H9 (cell line): ENCODE data around the gene GJE1. TPM values are rescaled to one million over a fixed set of nuclear protein-coding genes. Genes with fewer than 3 reads are reported as not detected.

Experiments used
- DNase-seq: peaks from one replicate; pipeline ENCODE4 v3.0.0-alpha.2; 2017
- H2AFZ ChIP-seq: one replicate; pipeline ENCODE4 v1.6.1; 2013; ENCODE audit warnings: mild to moderate bottlenecking, low read length, control low read depth, moderate library complexity
- H2AK5ac ChIP-seq: 2 replicates; pipeline ENCODE4 v1.6.1; 2013; ENCODE audit warnings: low read length, control low read depth, mixed read lengths; ENCODE audit not compliant: insufficient read length
- H2BK120ac ChIP-seq: one replicate; pipeline ENCODE4 v1.6.1; 2013; ENCODE audit warnings: low read depth, mild to moderate bottlenecking, low read length, control low read depth, inconsistent platforms; ENCODE audit not compliant: poor library complexity, severe bottlenecking
- H2BK12ac ChIP-seq: 2 replicates; pipeline ENCODE4 v1.6.1; 2013; ENCODE audit warnings: low read length, control low read depth, mixed read lengths, low read depth; ENCODE audit not compliant: insufficient read length
- H2BK15ac ChIP-seq: 2 replicates; pipeline ENCODE4 v1.6.1; 2013; ENCODE audit warnings: low read depth, low read length, control low read depth
- H2BK20ac ChIP-seq: one replicate; pipeline ENCODE4 v1.6.1; 2013; ENCODE audit warnings: low read depth, mild to moderate bottlenecking, low read length, control low read depth, inconsistent platforms; ENCODE audit not compliant: poor library complexity, severe bottlenecking
- H2BK5ac ChIP-seq: 2 replicates; pipeline ENCODE4 v1.6.1; 2013; ENCODE audit warnings: low read length, control low read depth, mixed read lengths; ENCODE audit not compliant: insufficient read length
- H3K14ac ChIP-seq: 2 replicates; pipeline ENCODE4 v1.6.1; 2013; ENCODE audit warnings: low read length, control low read depth; ENCODE audit not compliant: insufficient read depth
- H3K18ac ChIP-seq: 2 replicates; pipeline ENCODE4 v1.6.1; 2013; ENCODE audit warnings: low read depth, mild to moderate bottlenecking, mixed read lengths, low read length, control low read depth; ENCODE audit not compliant: insufficient read length
- H3K23ac ChIP-seq: 2 replicates; pipeline ENCODE4 v1.6.1; 2013; ENCODE audit warnings: low read length, control low read depth, mixed read lengths, low read depth; ENCODE audit not compliant: insufficient read length
- H3K23me2 ChIP-seq: 2 replicates; pipeline ENCODE4 v1.6.1; 2013; ENCODE audit warnings: low read depth, mild to moderate bottlenecking, mixed read lengths, low read length, control low read depth; ENCODE audit not compliant: insufficient read length, poor library complexity, severe bottlenecking
- H3K27ac ChIP-seq: 2 replicates; pipeline ENCODE4 v1.5.1; 2013; ENCODE audit warnings: low read length, control low read depth, mixed read lengths, low read depth; ENCODE audit not compliant: insufficient read length
- H3K27me3 ChIP-seq: 2 replicates; pipeline ENCODE4 v1.6.1; 2013; ENCODE audit warnings: low read length, control low read depth, inconsistent platforms; ENCODE audit not compliant: insufficient read depth
- H3K4ac ChIP-seq: 2 replicates; pipeline ENCODE4 v1.6.1; 2013; ENCODE audit warnings: low read depth, mild to moderate bottlenecking, control low read depth, inconsistent platforms, low read length, moderate library complexity
- H3K4me1 ChIP-seq: 2 replicates; pipeline ENCODE4 v1.6.1; 2013; ENCODE audit warnings: low read length, control low read depth, inconsistent platforms; ENCODE audit not compliant: insufficient read depth
- H3K4me2 ChIP-seq: 2 replicates; pipeline ENCODE4 v1.6.1; 2013; ENCODE audit warnings: low read length, control low read depth, mixed read lengths; ENCODE audit not compliant: insufficient read length, insufficient read depth
- H3K56ac ChIP-seq: 2 replicates; pipeline ENCODE4 v1.6.1; 2013; ENCODE audit warnings: low read depth, mild to moderate bottlenecking, mixed read lengths, low read length, control low read depth; ENCODE audit not compliant: insufficient read length
- H3K79me1 ChIP-seq: 2 replicates; pipeline ENCODE4 v1.6.1; 2013; ENCODE audit warnings: low read depth, mild to moderate bottlenecking, moderate library complexity, low read length, control low read depth, inconsistent platforms; ENCODE audit not compliant: insufficient read depth, poor library complexity, severe bottlenecking
- H3K79me2 ChIP-seq: 2 replicates; pipeline ENCODE4 v1.6.1; 2013; ENCODE audit warnings: low read length, control low read depth, inconsistent platforms; ENCODE audit not compliant: insufficient read depth
- H3K9ac ChIP-seq: 2 replicates; pipeline ENCODE4 v1.6.1; 2013; ENCODE audit warnings: low read length, control low read depth, mixed read lengths; ENCODE audit not compliant: insufficient read length; ENCODE audit errors: extremely low read depth
- H3K9me3 ChIP-seq: one replicate; pipeline ENCODE4 v1.6.1; 2013; ENCODE audit warnings: low read depth, low read length, inconsistent platforms; ENCODE audit not compliant: control insufficient read depth
- H3T11ph ChIP-seq: one replicate; pipeline ENCODE4 v1.6.1; 2013; ENCODE audit warnings: mild to moderate bottlenecking, low read length, control low read depth, inconsistent platforms
- H4K20me1 ChIP-seq: one replicate; pipeline ENCODE4 v1.6.1; 2013; ENCODE audit not compliant: control insufficient read depth, insufficient read length, insufficient read depth
- H4K5ac ChIP-seq: 2 replicates; pipeline ENCODE4 v1.6.1; 2013; ENCODE audit warnings: low read depth, mild to moderate bottlenecking, mixed read lengths, low read length, control low read depth; ENCODE audit not compliant: insufficient read length
- H4K8ac ChIP-seq: replicated peaks from 2 replicates; pipeline ENCODE4 v1.6.1; 2013; ENCODE audit warnings: low read length, control low read depth, mixed read lengths, low read depth; ENCODE audit not compliant: insufficient read length
- H4K91ac ChIP-seq: 2 replicates; pipeline ENCODE4 v1.6.1; 2013; ENCODE audit warnings: low read depth, mild to moderate bottlenecking, moderate library complexity, mixed read lengths, low read length, control low read depth; ENCODE audit not compliant: insufficient read length
- H3K27ac Mint-ChIP-seq, 3 experiments: 2 replicates in 2 of 3; 3 replicates in 1 of 3; pipeline ENCODE4 v1.8.0; 2020 to 2021; ENCODE audit warnings: mixed read lengths in 3 of 3, mild to moderate bottlenecking in 1 of 3, moderate library complexity in 1 of 3
- H3K27me3 Mint-ChIP-seq: 2 replicates; pipeline ENCODE4 v1.8.0; 2021; ENCODE audit warnings: low read depth, mild to moderate bottlenecking, moderate library complexity, mixed read lengths
- H3K36me3 Mint-ChIP-seq, 3 experiments: 2 replicates in 2 of 3; 3 replicates in 1 of 3; pipeline ENCODE4 v1.8.0; 2020 to 2021; ENCODE audit warnings: low read depth in 3 of 3, mixed read lengths in 3 of 3; ENCODE audit not compliant: insufficient read depth in 1 of 3
- H3K4me1 Mint-ChIP-seq, 2 experiments: 2 replicates each; pipeline ENCODE4 v1.8.0; 2020; ENCODE audit warnings: mixed read lengths in 2 of 2
- H3K4me3 Mint-ChIP-seq, 2 experiments: 2 replicates in 1 of 2; 3 replicates in 1 of 2; pipeline ENCODE4 v1.8.0; 2020 to 2021; ENCODE audit warnings: mild to moderate bottlenecking in 2 of 2, mixed read lengths in 2 of 2, moderate library complexity in 1 of 2
- H3K9me3 Mint-ChIP-seq, 2 experiments: 2 replicates in 1 of 2; 3 replicates in 1 of 2; pipeline ENCODE4 v1.8.0; 2020; ENCODE audit warnings: mild to moderate bottlenecking in 2 of 2, mixed read lengths in 2 of 2, moderate library complexity in 1 of 2
- CTCF ChIP-seq: fragments of 200-600 bp; sonication (generic); conservative IDR thresholded peaks from 3 replicates; pipeline ENCODE4 v1.8.0; 2021; ENCODE audit warnings: antibody characterized with exemption, mild to moderate bottlenecking
- WGBS: extraction: QIAGEN DNeasy Blood & Tissue Kit; methylation state at CpG from one replicate; pipeline ENCODE4 v1.1.7; 2013; ENCODE audit warnings: missing lambda C conversion rate, low lambda C conversion rate, mixed read lengths; ENCODE audit not compliant: insufficient read length; ENCODE audit errors: extremely low coverage; 5-methylcytosine and 5-hydroxymethylcytosine counted together
- total RNA-seq: library from RNA; stranded (reverse); gene quantifications from 2 replicates; pipeline ENCODE4 v1.2.1, GENCODE V29; 2021

The GJE1 gene
- total RNA-seq, 1 experiment from 2014 or later: not detected

DNA sequence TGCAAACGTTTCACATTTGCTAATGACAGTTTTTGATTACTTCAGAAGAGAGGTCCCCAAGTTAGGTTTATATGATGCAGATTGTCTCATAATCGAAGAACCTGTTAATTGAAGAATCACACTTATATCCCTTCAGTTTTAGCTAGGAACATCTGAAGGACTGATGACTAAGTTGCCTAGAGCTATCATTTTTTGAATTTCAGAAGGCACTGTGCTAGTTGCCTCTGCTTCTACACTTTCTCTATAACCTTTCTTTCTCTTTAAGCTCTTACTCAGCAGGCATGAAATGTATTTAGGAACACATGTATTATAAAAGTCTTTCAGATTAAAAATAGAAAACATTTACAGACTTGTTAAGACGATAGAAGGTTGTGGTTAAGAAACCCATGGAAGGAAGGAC lies 14.4 kb upstream of the GJE1 start:
- Mint-ChIP-seq H3K9me3 (no peaks in the 10 kb centered on the region), H3K4me1 (peaks cover 4 to 5% of the 10 kb centered on the region in 2 experiments), H3K27me3 (no peaks in the 10 kb centered on the region), H3K4me3 (no peak overlapping the region), H3K36me3 (peaks cover 0 to 2% (median 0%) of the 10 kb centered on the region in 3 experiments; a peak in 1 of 7 replicates), H3K27ac (no peak overlapping the region)
- no peak for TF ChIP-seq CTCF
- Histone ChIP-seq H4K20me1 (no peaks in the 10 kb centered on the region), H3K79me2 (no peaks in the 10 kb centered on the region), H2BK20ac (no peak overlapping the region), H3K23ac (no peak overlapping the region), H3K9me3 (no peaks in the 10 kb centered on the region), H3T11ph (no peak overlapping the region), H3K27ac (no peak overlapping the region), H2BK15ac (no peak overlapping the region), H2BK120ac (no peak overlapping the region), H2BK12ac (no peak overlapping the region), H2AFZ (no peak overlapping the region), H3K79me1 (no peaks in the 10 kb centered on the region), H3K23me2 (no peaks in the 10 kb centered on the region), H4K8ac (no peak overlapping the region), H3K4me2 (no peak overlapping the region), H4K5ac (no peak overlapping the region), H3K4me1 (no peaks in the 10 kb centered on the region), H3K56ac (no peak overlapping the region), H3K9ac (no peak overlapping the region), H2AK5ac (no peak overlapping the region), H3K18ac (no peak overlapping the region), H2BK5ac (no peak overlapping the region), H3K14ac (no peak overlapping the region), H4K91ac (no peak overlapping the region), H3K4ac (no peak overlapping the region), H3K27me3 (no peaks in the 10 kb centered on the region)
- DNase-seq: no peak
- no CpG with 5 or more reads among the region's 3 CpGs for WGBS
